Measurements from ENCODE around the gene MUC5AC. TPM values are rescaled to one million over a fixed set of nuclear protein-coding genes. Genes with fewer than 3 reads are reported as not detected.

MUC5AC gene
- total RNA-seq, 3 donors from 2014 or later = under 0.01 TPM; not detected in 1

DNA sequence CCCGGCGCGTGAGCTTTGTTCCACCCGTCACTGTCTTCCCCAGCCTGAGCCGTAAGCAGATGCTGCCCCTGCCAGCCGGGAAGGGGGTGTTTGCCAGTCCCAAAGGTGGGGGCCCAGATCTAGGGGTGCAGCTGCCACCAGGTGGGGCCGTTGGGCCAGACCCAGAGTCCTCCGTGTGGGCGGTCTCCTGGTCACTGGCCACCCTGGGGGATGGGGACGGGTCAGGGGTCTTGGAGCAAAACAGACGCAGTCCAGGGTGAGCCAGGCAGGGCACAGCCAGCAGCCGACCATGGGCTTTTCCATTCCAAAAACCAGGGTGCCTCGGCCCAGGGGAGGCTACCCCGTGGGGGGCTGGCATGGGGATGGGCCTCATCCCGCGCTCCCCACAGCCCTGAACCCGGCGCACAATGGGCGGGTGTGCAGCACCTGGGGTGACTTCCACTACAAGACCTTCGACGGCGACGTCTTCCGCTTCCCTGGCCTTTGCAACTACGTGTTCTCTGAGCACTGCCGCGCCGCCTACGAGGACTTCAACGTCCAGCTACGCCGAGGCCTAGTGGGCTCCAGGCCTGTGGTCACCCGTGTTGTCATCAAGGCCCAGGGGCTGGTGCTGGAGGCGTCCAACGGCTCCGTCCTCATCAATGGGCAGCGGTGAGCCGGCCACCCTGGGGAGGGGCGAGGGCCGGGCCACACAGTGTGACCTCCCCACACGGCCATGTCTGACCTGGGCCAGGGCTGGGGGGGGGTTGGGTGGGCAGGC is 68.7 kb downstream of the MUC5AC start:
- Mint-ChIP-seq H3K9me3 (no peaks in the 10 kb centered on the region), H3K4me3 (no peak overlapping the region), H3K4me1 (ENCODE audit: low read depth) (no peaks in the 10 kb centered on the region), H3K36me3 (ENCODE audit: insufficient read depth) (no peaks in the 10 kb centered on the region), H3K27me3 (ENCODE audit: low read depth) (peaks cover 3% of the 10 kb centered on the region)
- no peak for ATAC-seq
- no peak for DNase-seq

DNA sequence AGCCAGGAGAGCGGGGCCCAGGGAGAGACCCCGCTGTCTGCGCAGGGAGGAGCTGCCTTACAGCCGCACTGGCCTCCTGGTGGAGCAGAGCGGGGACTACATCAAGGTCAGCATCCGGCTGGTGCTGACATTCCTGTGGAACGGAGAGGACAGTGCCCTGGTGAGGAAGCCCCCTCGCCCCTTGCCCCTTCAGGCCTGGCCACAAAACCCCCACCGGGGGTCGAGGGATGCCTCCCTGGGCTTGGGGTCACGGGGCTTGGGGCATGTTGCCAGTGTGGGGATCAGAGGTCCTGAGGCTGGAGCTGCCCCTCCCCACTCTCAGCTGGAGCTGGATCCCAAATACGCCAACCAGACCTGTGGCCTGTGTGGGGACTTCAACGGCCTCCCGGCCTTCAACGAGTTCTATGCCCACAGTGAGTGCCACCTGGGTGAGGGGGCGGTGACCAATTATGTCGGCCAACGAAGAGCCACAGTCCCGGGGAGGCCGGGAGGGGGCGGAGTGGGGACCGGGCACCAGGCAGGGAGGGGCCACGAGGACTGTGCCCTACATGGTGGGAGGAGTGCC is 69.3 kb downstream of the MUC5AC start:
- Mint-ChIP-seq H3K27me3 (ENCODE audit: low read depth) (no peaks in the 10 kb centered on the region), H3K9me3 (no peaks in the 10 kb centered on the region), H3K4me1 (ENCODE audit: low read depth) (no peaks in the 10 kb centered on the region), H3K36me3 (ENCODE audit: insufficient read depth) (no peaks in the 10 kb centered on the region), H3K4me3 (no peak overlapping the region)
- no peak for ATAC-seq
- no peak for DNase-seq

DNA sequence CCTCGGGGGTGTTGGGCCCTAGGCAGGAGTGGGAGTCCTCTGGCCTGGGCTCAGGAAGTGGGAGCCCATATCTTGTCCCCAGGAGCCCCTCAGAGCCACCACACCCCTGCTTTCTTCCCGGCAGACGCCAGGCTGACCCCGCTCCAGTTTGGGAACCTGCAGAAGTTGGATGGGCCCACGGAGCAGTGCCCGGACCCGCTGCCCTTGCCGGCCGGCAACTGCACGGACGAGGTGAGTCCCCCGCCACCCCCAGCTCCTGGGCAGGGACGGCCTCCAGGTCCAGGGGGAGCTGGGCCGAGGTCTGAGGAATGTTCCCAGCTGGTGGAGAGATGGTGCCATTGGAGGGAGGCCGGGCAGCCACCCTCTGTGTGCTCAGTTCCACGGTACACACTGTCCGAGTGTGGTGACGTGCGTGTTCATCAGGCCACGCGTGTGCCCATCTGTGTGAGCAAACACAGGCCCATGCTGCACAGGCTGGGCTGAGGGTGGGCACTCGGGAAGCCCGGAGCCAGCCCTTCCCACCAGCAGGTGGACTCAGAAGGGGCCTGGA is 69.9 kb downstream of the MUC5AC start:
- Mint-ChIP-seq H3K27me3 (ENCODE audit: low read depth) (no peaks in the 10 kb centered on the region), H3K9me3 (no peaks in the 10 kb centered on the region), H3K36me3 (ENCODE audit: insufficient read depth) (no peaks in the 10 kb centered on the region), H3K4me3 (no peak overlapping the region), H3K4me1 (ENCODE audit: low read depth) (no peaks in the 10 kb centered on the region)
- DNase-seq = no peak
- ATAC-seq = no peak

DNA sequence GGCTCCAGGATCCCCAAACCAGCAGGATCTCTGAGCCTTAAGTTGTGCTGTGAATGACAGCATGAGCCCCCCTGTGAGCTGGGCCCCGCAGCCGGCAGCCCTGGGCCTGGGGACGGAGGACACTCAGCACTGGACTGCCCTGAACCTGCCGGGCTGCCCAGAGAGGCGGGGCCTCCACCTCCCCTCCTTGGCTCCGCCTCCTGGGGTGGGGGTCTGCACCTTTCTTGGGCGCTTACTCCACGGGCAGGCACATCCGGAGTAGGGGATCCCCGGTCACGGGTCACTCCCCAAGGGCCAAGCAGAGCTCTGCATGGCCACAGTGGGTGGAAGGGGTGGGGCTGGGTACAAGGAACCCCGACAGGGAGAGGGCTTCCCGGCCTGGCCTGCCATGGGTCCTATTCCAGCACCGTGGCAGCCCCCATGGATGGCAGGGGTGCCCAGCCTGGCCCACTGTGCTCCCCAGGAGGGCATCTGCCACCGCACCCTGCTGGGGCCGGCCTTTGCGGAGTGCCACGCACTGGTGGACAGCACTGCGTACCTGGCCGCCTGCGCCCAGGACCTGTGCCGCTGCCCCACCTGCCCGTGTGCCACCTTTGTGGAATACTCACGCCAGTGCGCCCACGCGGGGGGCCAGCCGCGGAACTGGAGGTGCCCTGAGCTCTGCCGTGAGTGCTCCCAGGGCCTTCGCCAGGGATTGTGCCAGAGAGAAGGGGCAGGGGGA is 70.5 kb downstream of the MUC5AC start:
- H3K4me3 Mint-ChIP-seq = no peak overlapping the region
- H3K36me3 Mint-ChIP-seq (ENCODE audit: insufficient read depth) = no peaks in the 10 kb centered on the region
- no peak for DNase-seq
- H3K9me3 Mint-ChIP-seq = no peaks in the 10 kb centered on the region
- H3K4me1 Mint-ChIP-seq (ENCODE audit: low read depth) = no peaks in the 10 kb centered on the region
- no peaks in the 10 kb centered on the region for H3K27me3 Mint-ChIP-seq (ENCODE audit: low read depth)
- ATAC-seq = no peak

DNA sequence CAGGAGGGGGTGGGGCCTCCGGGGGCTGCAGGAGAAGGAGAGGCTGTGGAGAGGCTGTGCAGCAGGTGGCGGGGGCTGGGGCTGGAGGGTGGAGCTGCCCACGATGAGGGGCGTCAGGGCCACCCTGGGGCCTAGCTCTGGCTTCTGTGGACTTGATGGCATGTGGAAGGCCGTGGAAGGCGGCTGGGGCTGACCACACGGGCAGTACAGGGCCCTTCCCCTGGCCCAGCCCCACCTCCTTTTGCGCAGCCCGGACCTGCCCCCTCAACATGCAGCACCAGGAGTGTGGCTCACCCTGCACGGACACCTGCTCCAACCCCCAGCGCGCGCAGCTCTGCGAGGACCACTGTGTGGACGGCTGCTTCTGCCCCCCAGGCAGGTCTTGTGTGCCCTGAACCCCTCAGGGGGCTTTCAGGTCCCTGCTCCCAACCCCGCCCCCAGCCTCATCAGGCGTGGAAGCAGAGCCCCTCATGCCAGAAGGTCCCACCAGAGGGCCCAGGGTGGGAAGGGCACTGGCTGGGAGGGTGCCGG is 71.2 kb downstream of the MUC5AC start:
- no peaks in the 10 kb centered on the region for H3K36me3 Mint-ChIP-seq (ENCODE audit: insufficient read depth)
- H3K4me3 Mint-ChIP-seq = no peak overlapping the region
- no peaks in the 10 kb centered on the region for H3K27me3 Mint-ChIP-seq (ENCODE audit: low read depth)
- H3K9me3 Mint-ChIP-seq = no peaks in the 10 kb centered on the region
- no peak for DNase-seq
- H3K4me1 Mint-ChIP-seq (ENCODE audit: low read depth) = no peaks in the 10 kb centered on the region
- ATAC-seq = no peak

DNA sequence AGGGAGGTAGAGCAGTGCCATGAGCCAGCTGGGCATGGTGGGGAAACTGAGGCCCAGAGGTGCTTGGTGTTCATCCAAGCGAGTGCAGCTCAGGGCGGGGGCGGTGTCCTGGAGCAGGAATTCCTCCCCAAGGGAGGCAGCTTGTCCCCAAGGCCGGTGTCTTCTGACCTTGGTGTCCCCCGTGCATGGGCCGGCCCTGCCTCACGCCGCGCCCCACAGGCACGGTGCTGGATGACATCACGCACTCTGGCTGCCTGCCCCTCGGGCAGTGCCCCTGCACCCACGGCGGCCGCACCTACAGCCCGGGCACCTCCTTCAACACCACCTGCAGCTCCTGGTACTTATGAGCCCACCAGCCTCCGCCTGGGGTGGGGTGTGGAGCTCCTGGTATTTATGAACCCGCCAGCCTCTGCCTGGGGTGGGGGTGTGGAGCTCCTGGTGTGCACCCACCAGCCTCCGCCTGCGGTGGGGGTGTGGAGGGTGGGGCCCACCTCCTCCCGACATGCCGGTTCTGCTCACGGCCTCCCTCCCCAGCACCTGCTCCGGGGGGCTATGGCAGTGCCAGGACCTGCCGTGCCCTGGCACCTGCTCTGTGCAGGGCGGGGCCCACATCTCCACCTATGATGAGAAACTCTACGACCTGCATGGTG is 71.8 kb downstream of the MUC5AC start:
- Mint-ChIP-seq H3K36me3 (ENCODE audit: insufficient read depth) (no peaks in the 10 kb centered on the region), H3K4me1 (ENCODE audit: low read depth) (no peaks in the 10 kb centered on the region), H3K9me3 (no peaks in the 10 kb centered on the region), H3K4me3 (no peak overlapping the region), H3K27me3 (ENCODE audit: low read depth) (no peaks in the 10 kb centered on the region)
- ATAC-seq = no peak
- no peak for DNase-seq

DNA sequence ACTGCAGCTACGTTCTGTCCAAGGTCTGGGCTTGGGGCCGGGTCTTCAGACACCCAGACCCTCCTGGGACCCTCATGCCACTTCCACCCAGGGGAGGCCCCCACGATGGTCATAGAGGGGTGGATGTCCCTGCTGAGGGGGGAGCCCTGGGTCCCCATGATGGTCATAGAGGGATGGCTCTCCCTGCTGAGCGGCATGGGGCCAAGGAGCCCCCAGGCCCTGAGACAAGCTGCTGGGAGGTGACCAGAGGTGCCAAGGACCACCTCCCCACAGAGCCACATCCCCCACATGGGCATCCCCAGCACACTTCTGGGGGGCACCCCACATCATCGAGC is 72.3 kb downstream of the MUC5AC start:
- no peak overlapping the region for H3K4me3 Mint-ChIP-seq
- H3K36me3 Mint-ChIP-seq (ENCODE audit: insufficient read depth) = no peaks in the 10 kb centered on the region

DNA sequence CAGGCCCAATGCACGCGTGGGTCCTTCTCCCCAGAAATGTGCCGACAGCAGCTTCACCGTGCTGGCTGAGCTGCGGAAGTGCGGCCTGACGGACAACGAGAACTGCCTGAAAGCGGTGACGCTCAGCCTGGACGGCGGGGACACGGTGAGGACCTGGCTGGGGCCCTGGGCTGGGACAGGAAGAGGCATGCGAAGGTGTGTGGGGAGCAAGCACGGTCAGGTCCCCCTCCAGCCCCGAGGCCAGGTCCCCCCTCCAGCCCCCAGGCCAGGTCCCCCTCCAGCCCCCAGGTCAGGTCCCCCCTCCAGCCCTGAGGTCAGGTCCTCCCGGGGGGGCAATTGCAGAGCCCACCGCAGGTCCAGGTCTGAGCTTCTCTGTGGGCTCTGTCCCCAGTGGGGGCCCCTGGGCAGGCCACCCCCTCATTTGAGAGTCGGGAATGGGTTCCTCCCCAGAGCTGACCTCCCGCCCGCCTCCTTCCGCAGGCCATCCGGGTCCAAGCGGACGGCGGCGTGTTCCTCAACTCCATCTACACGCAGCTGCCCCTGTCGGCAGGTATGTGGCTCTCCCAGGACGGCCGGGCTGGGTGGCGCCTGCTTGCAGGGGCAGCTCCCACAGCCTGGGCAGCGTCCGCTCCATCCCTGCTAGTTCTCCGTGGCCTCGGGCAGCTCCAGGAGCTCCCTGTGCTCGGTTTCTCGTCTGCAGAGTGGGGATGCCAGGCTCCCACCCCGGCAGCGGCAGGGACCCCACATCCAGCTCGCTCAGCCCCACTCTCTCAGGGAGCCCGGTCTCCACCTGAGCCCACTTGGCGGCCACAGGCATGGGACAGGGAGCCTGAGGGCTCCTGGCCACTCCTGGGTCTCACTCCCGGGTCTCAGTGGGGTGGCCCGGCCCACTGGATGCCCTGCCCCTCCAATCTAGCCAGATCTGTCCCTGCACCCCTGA is 73.0 kb downstream of the MUC5AC start:
- Mint-ChIP-seq H3K9me3 (no peaks in the 10 kb centered on the region), H3K4me1 (ENCODE audit: low read depth) (no peaks in the 10 kb centered on the region), H3K4me3 (no peak overlapping the region), H3K27me3 (ENCODE audit: low read depth) (no peaks in the 10 kb centered on the region), H3K36me3 (ENCODE audit: insufficient read depth) (no peaks in the 10 kb centered on the region)
- DNase-seq (no peak), ATAC-seq (no peak)

More for the DNA sequence above, 72.3 kb downstream of the MUC5AC start:
- no peaks in the 10 kb centered on the region for H3K9me3 Mint-ChIP-seq
- no peak for ATAC-seq
- no peak for DNase-seq
- no peaks in the 10 kb centered on the region for H3K27me3 Mint-ChIP-seq (ENCODE audit: low read depth)
- H3K4me1 Mint-ChIP-seq (ENCODE audit: low read depth) = no peaks in the 10 kb centered on the region

DNA sequence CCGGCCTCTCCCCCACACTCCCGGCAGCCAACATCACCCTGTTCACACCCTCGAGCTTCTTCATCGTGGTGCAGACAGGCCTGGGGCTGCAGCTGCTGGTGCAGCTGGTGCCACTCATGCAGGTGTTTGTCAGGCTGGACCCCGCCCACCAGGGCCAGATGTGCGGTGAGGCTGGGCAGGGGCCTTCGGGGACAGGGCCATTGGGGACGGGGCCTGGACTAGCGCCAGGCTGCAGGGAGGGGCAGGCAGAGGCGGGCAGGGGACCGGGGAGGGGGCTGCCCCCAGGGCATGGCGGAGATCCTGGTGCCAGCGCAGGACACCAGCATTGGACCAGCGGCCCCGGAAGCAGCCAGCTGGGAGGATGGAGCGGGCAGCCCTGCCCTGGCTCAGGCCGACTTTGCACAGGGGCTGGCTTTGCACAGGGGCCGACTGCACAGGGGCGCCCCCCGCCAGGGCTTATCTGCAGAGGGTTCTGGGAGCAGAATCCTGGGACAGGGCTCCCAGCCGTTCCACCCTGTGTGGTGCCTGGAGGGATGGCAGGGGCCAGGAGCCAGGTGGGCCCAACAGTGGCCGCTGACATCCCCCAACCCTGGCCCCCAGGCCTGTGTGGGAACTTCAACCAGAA is 73.8 kb downstream of the MUC5AC start:
- H3K27me3 Mint-ChIP-seq (ENCODE audit: low read depth) = no peaks in the 10 kb centered on the region
- ATAC-seq (no peak), DNase-seq (no peak)
- H3K4me3 Mint-ChIP-seq = no peak overlapping the region
- H3K9me3 Mint-ChIP-seq = no peaks in the 10 kb centered on the region
- H3K4me1 Mint-ChIP-seq (ENCODE audit: low read depth) = no peaks in the 10 kb centered on the region
- no peaks in the 10 kb centered on the region for H3K36me3 Mint-ChIP-seq (ENCODE audit: insufficient read depth)

DNA sequence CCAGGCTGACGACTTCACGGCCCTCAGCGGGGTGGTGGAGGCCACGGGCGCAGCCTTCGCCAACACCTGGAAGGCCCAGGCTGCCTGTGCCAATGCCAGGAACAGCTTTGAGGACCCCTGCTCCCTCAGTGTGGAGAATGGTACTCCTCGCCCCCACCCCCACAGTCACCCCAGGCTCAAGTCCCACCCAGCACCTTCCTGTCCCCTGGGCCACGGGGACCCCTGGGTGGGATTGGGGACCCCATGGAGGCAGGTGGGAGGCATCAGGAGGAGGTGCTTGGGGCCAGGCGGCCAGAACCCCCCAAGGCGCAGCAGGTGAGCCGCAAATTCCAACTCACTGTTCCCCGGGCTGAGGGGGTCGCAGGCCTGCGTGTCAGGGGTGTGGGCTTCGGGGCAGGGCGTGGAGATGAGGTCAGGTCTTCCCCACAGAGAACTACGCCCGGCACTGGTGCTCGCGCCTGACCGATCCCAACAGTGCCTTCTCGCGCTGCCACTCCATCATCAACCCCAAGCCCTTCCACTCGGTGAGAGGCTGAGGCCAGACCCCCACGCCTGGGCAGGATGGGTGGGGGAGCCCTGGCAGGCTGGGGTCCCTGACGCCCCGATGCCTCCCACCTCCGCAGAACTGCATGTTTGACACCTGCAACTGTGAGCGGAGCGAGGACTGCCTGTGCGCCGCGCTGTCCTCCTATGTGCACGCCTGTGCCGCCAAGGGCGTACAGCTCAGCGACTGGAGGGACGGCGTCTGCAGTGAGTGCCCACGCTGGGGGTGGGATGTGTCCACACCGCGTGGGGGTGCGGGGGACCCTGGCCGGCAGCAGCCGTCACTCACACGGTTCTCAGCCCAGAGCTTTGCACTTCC is 74.5 kb downstream of the MUC5AC start:
- H3K4me1 Mint-ChIP-seq (ENCODE audit: low read depth) = no peaks in the 10 kb centered on the region
- H3K27me3 Mint-ChIP-seq (ENCODE audit: low read depth) = no peaks in the 10 kb centered on the region
- H3K4me3 Mint-ChIP-seq = no peak overlapping the region
- no peak for DNase-seq
- H3K36me3 Mint-ChIP-seq (ENCODE audit: insufficient read depth) = no peaks in the 10 kb centered on the region
- ATAC-seq = no peak
- no peaks in the 10 kb centered on the region for H3K9me3 Mint-ChIP-seq

DNA sequence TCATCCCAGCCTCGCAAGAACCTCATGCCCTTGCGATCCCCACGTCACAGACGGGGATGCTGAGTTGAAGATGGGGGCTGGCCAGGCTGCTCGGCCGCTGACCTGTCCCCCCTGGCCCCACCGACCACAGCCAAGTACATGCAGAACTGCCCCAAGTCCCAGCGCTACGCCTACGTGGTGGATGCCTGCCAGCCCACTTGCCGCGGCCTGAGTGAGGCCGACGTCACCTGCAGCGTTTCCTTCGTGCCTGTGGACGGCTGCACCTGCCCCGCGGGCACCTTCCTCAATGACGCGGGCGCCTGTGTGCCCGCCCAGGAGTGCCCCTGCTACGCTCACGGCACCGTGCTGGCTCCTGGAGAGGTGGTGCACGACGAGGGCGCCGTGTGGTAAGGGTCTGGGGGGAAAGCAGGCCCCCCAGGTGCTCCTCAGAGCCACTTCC is 75.1 kb downstream of the MUC5AC start:
- H3K27me3 Mint-ChIP-seq (ENCODE audit: low read depth) = no peaks in the 10 kb centered on the region
- ATAC-seq (no peak), DNase-seq (no peak)
- H3K36me3 Mint-ChIP-seq (ENCODE audit: insufficient read depth) = no peaks in the 10 kb centered on the region
- H3K4me1 Mint-ChIP-seq (ENCODE audit: low read depth) = no peaks in the 10 kb centered on the region
- no peak overlapping the region for H3K4me3 Mint-ChIP-seq
- no peaks in the 10 kb centered on the region for H3K9me3 Mint-ChIP-seq

DNA sequence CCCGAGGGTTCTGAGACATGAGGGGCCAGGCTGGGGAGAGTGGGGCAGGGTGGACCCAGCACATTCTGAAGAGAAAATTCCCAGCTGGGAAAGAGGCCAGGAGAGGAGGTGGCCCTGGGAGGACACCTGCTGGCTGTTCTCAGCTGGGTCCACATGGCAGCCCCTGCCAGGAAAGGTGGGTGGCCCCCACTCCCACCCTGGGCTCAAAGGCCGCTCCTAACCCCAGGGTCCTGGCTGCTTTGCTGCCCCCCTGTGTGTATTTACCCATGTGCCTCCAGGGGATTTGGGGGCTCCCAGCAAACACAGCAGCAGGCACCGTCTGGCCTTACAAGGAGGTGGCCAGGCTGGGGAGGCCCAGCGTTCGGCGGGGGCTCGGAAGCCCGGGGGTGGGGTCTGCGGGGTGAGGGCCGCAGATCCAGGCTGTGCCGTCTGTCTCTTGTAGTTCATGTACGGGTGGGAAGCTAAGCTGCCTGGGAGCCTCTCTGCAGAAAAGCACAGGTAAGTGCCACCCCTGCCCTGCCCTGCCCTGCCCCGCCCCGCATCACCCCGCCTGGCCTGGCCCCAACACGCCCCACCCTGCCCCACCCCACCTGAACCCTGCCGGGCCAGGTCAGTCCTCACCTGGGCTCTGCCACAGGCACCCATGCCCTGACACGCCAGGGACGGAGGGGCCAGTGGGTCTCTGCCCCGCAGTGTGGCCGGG is 75.7 kb downstream of the MUC5AC start:
- no peaks in the 10 kb centered on the region for H3K27me3 Mint-ChIP-seq (ENCODE audit: low read depth)
- ATAC-seq = no peak
- H3K36me3 Mint-ChIP-seq (ENCODE audit: insufficient read depth) = no peaks in the 10 kb centered on the region
- DNase-seq = no peak
- no peak overlapping the region for H3K4me3 Mint-ChIP-seq
- no peaks in the 10 kb centered on the region for H3K4me1 Mint-ChIP-seq (ENCODE audit: low read depth)
- H3K9me3 Mint-ChIP-seq = no peaks in the 10 kb centered on the region
